Measurements from ENCODE around the gene FOXO3.

The FOXO3 gene

GRCh38 chr6:108653949-108654348 lies 93.2 kb downstream of the FOXO3 start:
- H3K23ac ChIP-seq (ENCODE audit: low read length) = no peak overlapping the region
- no peak overlapping the region for H3K18ac ChIP-seq (ENCODE audit: low read length)
- no peak overlapping the region for H2BK5ac ChIP-seq (ENCODE audit: low read length)
- no peaks in the 10 kb centered on the region for H3K79me2 ChIP-seq (ENCODE audit: control insufficient read depth, insufficient read depth, low read length)
- H3K4me2 ChIP-seq (ENCODE audit: low read length) = no peak overlapping the region
- no peak overlapping the region for H4K5ac ChIP-seq (ENCODE audit: low read length)
- no peak overlapping the region for H2BK120ac ChIP-seq (ENCODE audit: low read depth, low read length)
- no peak overlapping the region for H4K8ac ChIP-seq (ENCODE audit: low read depth, low read length)
- H3K27ac ChIP-seq (ENCODE audit: low read depth, low read length) = no peak overlapping the region
- no peak overlapping the region for H3K4ac ChIP-seq (ENCODE audit: low read depth, low read length)
- peaks cover 11% of the 10 kb centered on the region for H3K79me1 ChIP-seq (ENCODE audit: low read length)
- WGBS (ENCODE audit: extremely low coverage, insufficient coverage, low lambda C conversion rate) = no CpG with 5 or more reads among the region's 3 CpGs
- no peaks in the 10 kb centered on the region for H3K27me3 ChIP-seq (ENCODE audit: insufficient read depth, low read length, poor library complexity)
- DNase-seq = no peak
- H2AK5ac ChIP-seq (ENCODE audit: low read length) = no peak overlapping the region
- no peaks in the 10 kb centered on the region for H3K36me3 ChIP-seq (ENCODE audit: control insufficient read depth, insufficient read depth, low read length)
- no peaks in the 10 kb centered on the region for H3K4me1 ChIP-seq (ENCODE audit: control insufficient read depth, low read depth, low read length)
- no peak overlapping the region for H2BK15ac ChIP-seq (replicated peaks; ENCODE audit: low read depth)
- H3K9ac ChIP-seq (ENCODE audit: low read length) = no peak overlapping the region
- no peak overlapping the region for H3K4me3 ChIP-seq (ENCODE audit: low read length)
- H3K56ac ChIP-seq (ENCODE audit: low read length) = no peak overlapping the region

- no peak overlapping the region for H3K23ac ChIP-seq (ENCODE audit: low read length)
- no peak for DNase-seq
- no CpG with 5 or more reads among the region's 5 CpGs for WGBS (ENCODE audit: extremely low coverage, insufficient coverage, low lambda C conversion rate)
- no peaks in the 10 kb centered on the region for H3K36me3 ChIP-seq (ENCODE audit: control insufficient read depth, insufficient read depth, low read length)
- H3K4ac ChIP-seq (ENCODE audit: low read depth, low read length) = no peak overlapping the region
- no peaks in the 10 kb centered on the region for H3K4me1 ChIP-seq (ENCODE audit: control insufficient read depth, low read depth, low read length)
- no peak overlapping the region for H3K27ac ChIP-seq (ENCODE audit: low read depth, low read length)
- H2AK5ac ChIP-seq (ENCODE audit: low read length) = no peak overlapping the region
- H4K5ac ChIP-seq (ENCODE audit: low read length) = no peak overlapping the region
- H3K9ac ChIP-seq (ENCODE audit: low read length) = no peak overlapping the region
- no peak overlapping the region for H2BK5ac ChIP-seq (ENCODE audit: low read length)
- no peak overlapping the region for H3K18ac ChIP-seq (ENCODE audit: low read length)
- H4K8ac ChIP-seq (ENCODE audit: low read depth, low read length) = no peak overlapping the region
- H2BK120ac ChIP-seq (ENCODE audit: low read depth, low read length) = no peak overlapping the region
- H3K27me3 ChIP-seq (ENCODE audit: insufficient read depth, low read length, poor library complexity) = no peaks in the 10 kb centered on the region
- H3K56ac ChIP-seq (ENCODE audit: low read length) = no peak overlapping the region
- no peak overlapping the region for H3K4me2 ChIP-seq (ENCODE audit: low read length)
- H3K79me2 ChIP-seq (ENCODE audit: control insufficient read depth, insufficient read depth, low read length) = no peaks in the 10 kb centered on the region
- H3K4me3 ChIP-seq (ENCODE audit: low read length) = no peak overlapping the region
- no peak overlapping the region for H2BK15ac ChIP-seq (replicated peaks; ENCODE audit: low read depth)
- H3K79me1 ChIP-seq (ENCODE audit: low read length) = peaks cover 13% of the 10 kb centered on the region
These were observed 93.9 kb downstream of the FOXO3 start for GRCh38 chr6:108654465-108655106.

GRCh38 chr6:108655806-108656651 lies 95.3 kb downstream of the FOXO3 start:
- WGBS (ENCODE audit: extremely low coverage, insufficient coverage, low lambda C conversion rate) = no CpG with 5 or more reads among the region's 12 CpGs
- DNase-seq = no peak

GRCh38 chr6:108656836-108657235 lies 96.1 kb downstream of the FOXO3 start:
- Histone ChIP-seq H4K8ac (ENCODE audit: low read depth, low read length) (no peak overlapping the region), H3K56ac (ENCODE audit: low read length) (no peak overlapping the region), H3K27me3 (ENCODE audit: insufficient read depth, low read length, poor library complexity) (no peaks in the 10 kb centered on the region), H4K5ac (ENCODE audit: low read length) (no peak overlapping the region), H2BK15ac (replicated peaks; ENCODE audit: low read depth) (no peak overlapping the region), H3K4me3 (ENCODE audit: low read length) (no peak overlapping the region), H3K4me1 (ENCODE audit: control insufficient read depth, low read depth, low read length) (no peaks in the 10 kb centered on the region), H3K9ac (ENCODE audit: low read length) (no peak overlapping the region), H3K27ac (ENCODE audit: low read depth, low read length) (no peak overlapping the region), H2BK120ac (ENCODE audit: low read depth, low read length) (no peak overlapping the region), H3K23ac (ENCODE audit: low read length) (no peak overlapping the region), H3K79me2 (ENCODE audit: control insufficient read depth, insufficient read depth, low read length) (no peaks in the 10 kb centered on the region), H3K18ac (ENCODE audit: low read length) (no peak overlapping the region), H2BK5ac (ENCODE audit: low read length) (no peak overlapping the region), H2AK5ac (ENCODE audit: low read length) (no peak overlapping the region), H3K4me2 (ENCODE audit: low read length) (no peak overlapping the region), H3K36me3 (ENCODE audit: control insufficient read depth, insufficient read depth, low read length) (no peaks in the 10 kb centered on the region), H3K4ac (ENCODE audit: low read depth, low read length) (no peak overlapping the region), H3K79me1 (ENCODE audit: low read length) (peaks cover 13% of the 10 kb centered on the region)
- no peak for DNase-seq
- no CpG with 5 or more reads among the region's 2 CpGs for WGBS (ENCODE audit: extremely low coverage, insufficient coverage, low lambda C conversion rate)

More at GRCh38 chr6:108655806-108656651, 95.3 kb downstream of the FOXO3 start:
- Histone ChIP-seq H3K4me2 (ENCODE audit: low read length) (no peak overlapping the region), H2BK5ac (ENCODE audit: low read length) (no peak overlapping the region), H4K5ac (ENCODE audit: low read length) (no peak overlapping the region), H3K27me3 (ENCODE audit: insufficient read depth, low read length, poor library complexity) (no peaks in the 10 kb centered on the region), H2BK120ac (ENCODE audit: low read depth, low read length) (no peak overlapping the region), H3K79me1 (ENCODE audit: low read length) (peaks cover 13% of the 10 kb centered on the region), H3K4ac (ENCODE audit: low read depth, low read length) (no peak overlapping the region), H3K27ac (ENCODE audit: low read depth, low read length) (no peak overlapping the region), H4K8ac (ENCODE audit: low read depth, low read length) (no peak overlapping the region), H3K79me2 (ENCODE audit: control insufficient read depth, insufficient read depth, low read length) (no peaks in the 10 kb centered on the region), H3K4me1 (ENCODE audit: control insufficient read depth, low read depth, low read length) (no peaks in the 10 kb centered on the region), H3K9ac (ENCODE audit: low read length) (no peak overlapping the region), H3K56ac (ENCODE audit: low read length) (no peak overlapping the region), H3K23ac (ENCODE audit: low read length) (no peak overlapping the region), H2BK15ac (replicated peaks; ENCODE audit: low read depth) (no peak overlapping the region), H3K4me3 (ENCODE audit: low read length) (no peak overlapping the region), H3K36me3 (ENCODE audit: control insufficient read depth, insufficient read depth, low read length) (no peaks in the 10 kb centered on the region), H2AK5ac (ENCODE audit: low read length) (no peak overlapping the region), H3K18ac (ENCODE audit: low read length) (no peak overlapping the region)

GRCh38 chr6:108658174-108658573 lies 97.5 kb downstream of the FOXO3 start:
- Histone ChIP-seq H3K79me1 (ENCODE audit: low read length) (peaks cover 8% of the 10 kb centered on the region), H3K4ac (ENCODE audit: low read depth, low read length) (no peak overlapping the region), H3K9ac (ENCODE audit: low read length) (no peak overlapping the region), H4K8ac (ENCODE audit: low read depth, low read length) (no peak overlapping the region), H2AK5ac (ENCODE audit: low read length) (no peak overlapping the region), H3K27ac (ENCODE audit: low read depth, low read length) (no peak overlapping the region), H3K56ac (ENCODE audit: low read length) (no peak overlapping the region), H2BK120ac (ENCODE audit: low read depth, low read length) (no peak overlapping the region), H3K23ac (ENCODE audit: low read length) (no peak overlapping the region), H3K4me2 (ENCODE audit: low read length) (no peak overlapping the region), H3K4me3 (ENCODE audit: low read length) (no peak overlapping the region), H3K36me3 (ENCODE audit: control insufficient read depth, insufficient read depth, low read length) (no peaks in the 10 kb centered on the region), H3K4me1 (ENCODE audit: control insufficient read depth, low read depth, low read length) (no peaks in the 10 kb centered on the region), H2BK15ac (replicated peaks; ENCODE audit: low read depth) (no peak overlapping the region), H3K18ac (ENCODE audit: low read length) (no peak overlapping the region), H2BK5ac (ENCODE audit: low read length) (no peak overlapping the region), H3K79me2 (ENCODE audit: control insufficient read depth, insufficient read depth, low read length) (no peaks in the 10 kb centered on the region), H4K5ac (ENCODE audit: low read length) (no peak overlapping the region), H3K27me3 (ENCODE audit: insufficient read depth, low read length, poor library complexity) (no peaks in the 10 kb centered on the region)
- no peak for DNase-seq
- no CpG with 5 or more reads among the region's 2 CpGs for WGBS (ENCODE audit: extremely low coverage, insufficient coverage, low lambda C conversion rate)

Data from mesendoderm (in vitro differentiated cells).